Omental fat pad (tissue), 4 donors: ENCODE measurements around the gene EDIL3. TPM values are rescaled to one million over a fixed set of nuclear protein-coding genes. Genes with fewer than 3 reads are reported as not detected.
"Not testable (repeated sequence)": the region's sequence is repeated elsewhere in the genome, so short reads cannot be mapped to it uniquely, and the experiment has no call there.

Source experiments
- ATAC-seq: fragments of 150-250 bp; one replicate; pipeline ENCODE4 v1.9.1; 2016; ENCODE audit warnings: mild to moderate bottlenecking, moderate library complexity; ENCODE audit not compliant: low FRiP score
- DNase-seq: peaks from one replicate; pipeline ENCODE4 v3.0.0-alpha.2; 2019; ENCODE audit warnings: low spot score
- CTCF ChIP-seq, 3 donors: fragments of 450-650 bp; IDR thresholded peaks; one replicate each; pipeline ENCODE4 v1.5.1; 2016 to 2017; ENCODE audit warnings: antibody characterized with exemption in 3 of 3, mild to moderate bottlenecking in 3 of 3, moderate library complexity in 2 of 3
- total RNA-seq, 4 donors: library from RNA; depleted of rRNA; stranded (reverse); fragments of >200 nt; gene quantifications; one replicate each; pipeline ENCODE4 v1.1.0, GENCODE V29; 2016

Gene EDIL3
- total RNA-seq, 4 donors from 2014 or later = 2.3 to 22.4 (median 4.2) TPM

- DNase-seq (no peak), ATAC-seq (no peak)
- no peak for TF ChIP-seq CTCF (IDR thresholded peaks at IDR 0.05)
Observed at GRCh38 chr5:84299959-84300358, 84.7 kb downstream of the EDIL3 start.

- no peak for ATAC-seq
- DNase-seq = no peak
- TF ChIP-seq CTCF (IDR thresholded peaks at IDR 0.05) = no peak
Observed at GRCh38 chr5:84298628-84299027, 86.1 kb downstream of the EDIL3 start.

DNA sequence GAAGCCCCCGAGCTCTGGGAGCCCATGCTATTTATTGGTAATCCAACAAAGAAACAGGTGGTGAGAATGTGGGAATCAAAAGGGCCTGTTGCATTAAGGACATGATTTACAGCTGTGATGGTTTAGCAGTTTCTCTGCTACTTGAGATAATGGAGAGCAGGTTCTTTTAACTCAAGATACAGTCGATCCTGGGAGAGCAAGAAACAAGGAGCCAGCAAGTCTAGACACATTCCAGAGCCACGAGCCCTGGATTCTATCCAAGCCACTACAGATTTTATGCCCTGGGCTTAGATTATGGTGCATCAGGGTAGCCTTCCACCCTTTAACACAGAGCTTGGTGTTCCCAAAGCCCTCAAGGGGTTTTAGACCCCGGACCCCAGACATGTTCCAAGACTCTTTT is 87.0 kb downstream of the EDIL3 start:
- not testable (repeated sequence) for DNase-seq

GRCh38 chr5:84292788-84293653 is 91.7 kb downstream of the EDIL3 start:
- DNase-seq (no peak), ATAC-seq (no peak)
- TF ChIP-seq CTCF (IDR thresholded peaks at IDR 0.05) = no peak

More for the DNA sequence above, 87.0 kb downstream of the EDIL3 start:
- not testable (repeated sequence) for ATAC-seq

DNA sequence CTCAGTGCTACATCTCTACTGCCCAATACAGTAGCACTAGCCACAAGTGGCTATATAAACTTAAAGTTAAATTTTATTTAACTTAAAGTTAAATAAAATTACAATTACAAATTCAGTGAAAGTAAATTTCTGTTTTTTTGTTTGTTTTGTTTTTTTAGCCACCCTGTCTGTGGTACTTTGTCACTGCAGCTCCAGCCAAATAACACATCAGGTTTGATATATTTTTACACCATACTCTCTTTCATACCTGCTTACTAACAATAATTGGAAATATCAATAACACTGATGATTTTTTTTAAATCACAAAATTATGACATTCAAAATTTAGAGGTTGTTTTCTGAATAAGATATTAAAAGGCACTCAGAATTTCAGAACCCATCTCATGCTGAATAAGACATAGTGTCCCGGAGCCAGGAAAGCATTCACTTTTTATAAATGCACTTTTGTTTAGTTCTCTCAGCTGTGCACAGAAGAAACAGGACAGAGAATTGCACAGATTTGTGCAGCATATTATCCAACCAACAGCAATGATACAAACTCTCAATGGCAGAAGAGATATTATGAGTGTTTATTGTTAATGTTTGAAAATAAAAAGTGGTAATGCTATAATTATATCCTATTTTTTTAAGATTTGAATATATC is 92.6 kb downstream of the EDIL3 start:
- DNase-seq (no peak), ATAC-seq (no peak)
- TF ChIP-seq CTCF (IDR thresholded peaks at IDR 0.05) = no peak

GRCh38 chr5:84290673-84291072 is 94.0 kb downstream of the EDIL3 start:
- DNase-seq = no peak
- TF ChIP-seq CTCF (IDR thresholded peaks at IDR 0.05) = no peak
- no peak for ATAC-seq

DNA sequence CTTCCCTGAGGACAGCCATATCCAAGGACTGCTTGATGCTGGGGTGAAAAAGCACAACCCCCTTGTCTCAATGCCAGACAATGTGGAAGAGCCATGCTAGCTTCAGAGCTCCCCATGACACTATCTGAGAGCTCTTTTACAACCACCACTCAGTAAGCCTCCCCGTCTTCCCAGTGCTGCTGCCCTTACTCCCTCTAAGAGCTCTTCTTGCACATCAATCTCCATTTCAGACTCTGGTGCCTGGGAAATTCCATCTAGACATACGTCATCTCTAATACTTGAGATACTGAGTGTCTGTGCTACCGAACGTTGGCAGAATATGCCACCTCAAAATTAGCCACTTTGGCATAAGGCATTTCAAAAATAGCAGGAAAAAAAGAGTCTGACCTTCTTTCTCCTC is 94.5 kb downstream of the EDIL3 start:
- no peak for TF ChIP-seq CTCF (IDR thresholded peaks at IDR 0.05)
- no peak for ATAC-seq
- DNase-seq = no peak
